Thyroid gland (tissue), 4 donors: ENCODE data around the gene SLC16A4. TPM values are rescaled to one million over a fixed set of nuclear protein-coding genes. Genes with fewer than 3 reads are reported as not detected.

Source experiments
- DNase-seq, 2 donors: peaks; one replicate each; pipeline ENCODE4 v3.0.0-alpha.2; 2019
- H3K27ac ChIP-seq, 3 donors: fragments of 200-600 bp; sonication (generic); 1 replicate in 2 of 3; 2 replicates in 1 of 3; pipeline ENCODE4 v1.5.1; 2016 to 2019; ENCODE audit warnings: mild to moderate bottlenecking in 1 of 3, moderate library complexity in 1 of 3
- H3K27me3 ChIP-seq: fragments of 200-600 bp; sonication (generic); one replicate; pipeline ENCODE4 v1.5.1; 2019
- H3K36me3 ChIP-seq, 2 donors: fragments of 200-600 bp; sonication (generic); one replicate each; pipeline ENCODE4 v1.5.1; 2016 to 2019
- H3K4me1 ChIP-seq, 2 donors: fragments of 200-600 bp; sonication (generic); one replicate each; pipeline ENCODE4 v1.5.1; 2017 to 2019
- H3K4me3 ChIP-seq, 3 donors: fragments of 200-600 bp; sonication (generic); replicated peaks in 1 of 3; 1 replicate in 2 of 3; 2 replicates in 1 of 3; pipeline ENCODE4 v1.5.1; 2016; ENCODE audit warnings: mild to moderate bottlenecking in 1 of 3
- H3K9me3 ChIP-seq: fragments of 200-600 bp; sonication (generic); one replicate; pipeline ENCODE4 v1.5.1; 2017
- POLR2A ChIP-seq, 2 donors: fragments of 450-650 bp; IDR thresholded peaks; one replicate each; pipeline ENCODE4 v1.6.1; 2017; ENCODE audit warnings: antibody characterized with exemption in 2 of 2, mild to moderate bottlenecking in 2 of 2, moderate library complexity in 1 of 2
- WGBS, 2 donors: methylation state at CpG; one replicate each; pipeline ENCODE4 v1.1.5; 2017; 5-methylcytosine and 5-hydroxymethylcytosine counted together
- intact Hi-C: fragments of 100-400 bp; cut with DNase I; formaldehyde crosslinking; loops from one replicate; pipeline ENCODE4 v1.15.1; 2023
- total RNA-seq, 4 donors: library from RNA; depleted of rRNA; stranded (reverse); fragments of >200 nt; gene quantifications; one replicate each; pipeline ENCODE4 v1.2.3, GENCODE V29; 2016
- TF ChIP-seq, protein P1 (sequence below), 6 experiments: fragments of 200-600 bp in 3 of 6; fragments of 450-650 bp in 3 of 6; sonication (generic) in 3 of 6; IDR thresholded peaks; one replicate each; pipeline ENCODE4 v1.5.1; 2016 to 2019; ENCODE audit warnings: antibody characterized with exemption in 6 of 6, mild to moderate bottlenecking in 2 of 6, inconsistent platforms in 1 of 6, moderate library complexity in 1 of 6

The SLC16A4 gene
- total RNA-seq, 4 donors from 2014 or later: 18.6 to 30.5 (median 25.8) TPM

DNA sequence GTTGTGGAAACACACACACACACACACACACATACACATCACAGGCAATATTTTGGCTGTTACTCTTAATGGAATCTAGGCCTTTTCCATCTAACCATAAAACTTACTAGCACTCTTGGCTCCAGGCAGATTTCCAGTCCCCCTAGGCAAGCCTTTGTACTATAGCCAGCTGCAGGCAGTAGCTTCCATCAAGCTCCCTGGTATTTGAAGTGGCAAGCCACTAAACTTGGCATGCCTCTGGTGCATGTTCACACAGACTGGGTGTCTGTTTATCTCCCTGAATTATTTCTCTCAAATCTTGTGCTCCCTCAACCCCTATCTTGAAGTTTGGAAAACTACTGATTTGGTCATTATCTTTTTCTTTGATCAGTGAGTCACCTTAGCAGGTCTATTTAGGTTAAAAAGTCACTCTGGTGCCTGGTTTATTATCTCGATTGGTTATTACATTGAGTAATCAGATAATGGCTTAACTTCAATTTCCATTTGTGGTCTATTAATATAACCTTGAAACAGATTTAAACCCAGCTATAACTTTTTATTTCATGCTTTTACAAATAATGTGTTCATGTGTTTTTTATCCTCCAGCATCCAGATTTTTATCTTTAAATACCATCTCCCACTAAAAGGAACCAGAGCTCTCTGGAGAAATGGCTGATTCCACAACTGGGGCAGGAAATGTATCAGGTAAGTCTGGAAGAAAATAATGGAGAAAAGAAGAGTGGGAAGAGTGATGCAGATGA is 54.4 kb downstream of the SLC16A4 start:
- TF ChIP-seq, protein P1, sequence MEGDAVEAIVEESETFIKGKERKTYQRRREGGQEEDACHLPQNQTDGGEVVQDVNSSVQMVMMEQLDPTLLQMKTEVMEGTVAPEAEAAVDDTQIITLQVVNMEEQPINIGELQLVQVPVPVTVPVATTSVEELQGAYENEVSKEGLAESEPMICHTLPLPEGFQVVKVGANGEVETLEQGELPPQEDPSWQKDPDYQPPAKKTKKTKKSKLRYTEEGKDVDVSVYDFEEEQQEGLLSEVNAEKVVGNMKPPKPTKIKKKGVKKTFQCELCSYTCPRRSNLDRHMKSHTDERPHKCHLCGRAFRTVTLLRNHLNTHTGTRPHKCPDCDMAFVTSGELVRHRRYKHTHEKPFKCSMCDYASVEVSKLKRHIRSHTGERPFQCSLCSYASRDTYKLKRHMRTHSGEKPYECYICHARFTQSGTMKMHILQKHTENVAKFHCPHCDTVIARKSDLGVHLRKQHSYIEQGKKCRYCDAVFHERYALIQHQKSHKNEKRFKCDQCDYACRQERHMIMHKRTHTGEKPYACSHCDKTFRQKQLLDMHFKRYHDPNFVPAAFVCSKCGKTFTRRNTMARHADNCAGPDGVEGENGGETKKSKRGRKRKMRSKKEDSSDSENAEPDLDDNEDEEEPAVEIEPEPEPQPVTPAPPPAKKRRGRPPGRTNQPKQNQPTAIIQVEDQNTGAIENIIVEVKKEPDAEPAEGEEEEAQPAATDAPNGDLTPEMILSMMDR (IDR thresholded peaks at IDR 0.05): no peak
- TF ChIP-seq POLR2A (IDR thresholded peaks at IDR 0.05): no peak

DNA sequence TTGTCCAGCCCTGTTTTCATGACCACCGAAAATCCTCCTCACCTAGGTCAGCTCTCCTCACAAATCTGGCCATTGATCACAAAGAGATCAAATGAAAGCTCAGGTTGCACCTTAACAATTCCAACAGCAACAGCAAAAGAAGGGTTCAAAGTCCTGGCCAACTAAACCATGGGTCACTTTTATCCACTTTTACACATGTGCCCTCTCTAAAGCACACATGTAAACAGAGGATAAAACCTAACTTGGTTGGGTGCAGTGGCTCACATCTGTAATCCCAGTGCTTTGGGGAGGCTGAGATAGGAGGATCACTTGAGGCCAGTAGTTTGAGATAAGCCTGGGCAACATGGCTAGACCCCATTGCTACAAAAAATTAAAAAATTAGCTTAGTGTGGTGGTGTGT is 55.6 kb downstream of the SLC16A4 start:
- intact Hi-C loops: no loop called here
- TF ChIP-seq, protein P1 (IDR thresholded peaks at IDR 0.05): no peak
- TF ChIP-seq POLR2A (IDR thresholded peaks at IDR 0.05): no peak
- Histone ChIP-seq H3K27me3 (no peaks in the 10 kb centered on the region), H3K36me3 (no peaks in the 10 kb centered on the region), H3K4me3 (no peak overlapping the region), H3K4me1 (peaks cover 3 to 16% of the 10 kb centered on the region in 2 donors), H3K27ac (no peak overlapping the region), H3K9me3 (no peaks in the 10 kb centered on the region)
- 100% methylated on average over 1 of the region's 1 CpG for WGBS, 2 donors
- DNase-seq: no peak

More for the DNA sequence above, 54.4 kb downstream of the SLC16A4 start:
- peak; percentile 60 to 66 for DNase-seq
- H3K27ac ChIP-seq: peak overlapping the region in 2 of 3 donors; percentile 24 to 98
- H3K9me3 ChIP-seq: no peaks in the 10 kb centered on the region
- H3K4me3 ChIP-seq: no peak overlapping the region
- peaks cover 1 to 3% of the 10 kb centered on the region in 2 donors for H3K36me3 ChIP-seq
- peaks cover 9 to 27% of the 10 kb centered on the region in 2 donors for H3K4me1 ChIP-seq
- WGBS, 2 donors: 80 to 81% methylated on average over 1 of the region's 1 CpG
- intact Hi-C loops: no loop called here
- no peaks in the 10 kb centered on the region for H3K27me3 ChIP-seq

DNA sequence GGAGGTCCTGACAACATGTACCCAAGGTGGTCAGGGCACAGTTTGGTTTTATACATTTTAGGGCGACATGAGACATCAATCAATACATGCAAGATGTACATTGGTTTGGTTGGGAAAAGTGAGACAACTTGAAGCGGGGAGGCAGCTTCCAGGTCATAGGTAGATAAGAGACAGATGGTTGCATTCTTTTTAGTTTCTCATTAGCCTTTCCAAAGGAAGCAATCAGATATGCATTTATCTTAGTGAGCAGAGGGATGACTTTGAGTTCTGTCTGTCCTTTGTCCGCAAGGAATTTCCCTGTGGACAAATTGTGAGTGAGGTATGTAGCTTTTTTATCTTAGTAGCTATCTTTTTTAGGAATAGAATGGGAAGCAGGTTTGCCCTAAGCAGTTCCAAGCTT is 62.1 kb downstream of the SLC16A4 start:
- DNase-seq: no peak
- H3K4me1 ChIP-seq: no peaks in the 10 kb centered on the region
- no peaks in the 10 kb centered on the region for H3K27me3 ChIP-seq
- TF ChIP-seq POLR2A (IDR thresholded peaks at IDR 0.05): no peak
- TF ChIP-seq, protein P1 (IDR thresholded peaks at IDR 0.05): no peak
- 94% methylated on average over 3 of the region's 3 CpGs for WGBS, 2 donors
- no peak overlapping the region for H3K4me3 ChIP-seq
- H3K9me3 ChIP-seq: no peaks in the 10 kb centered on the region
- no peak overlapping the region for H3K27ac ChIP-seq
- no peaks in the 10 kb centered on the region for H3K36me3 ChIP-seq
- intact Hi-C loops: no loop called here

DNA sequence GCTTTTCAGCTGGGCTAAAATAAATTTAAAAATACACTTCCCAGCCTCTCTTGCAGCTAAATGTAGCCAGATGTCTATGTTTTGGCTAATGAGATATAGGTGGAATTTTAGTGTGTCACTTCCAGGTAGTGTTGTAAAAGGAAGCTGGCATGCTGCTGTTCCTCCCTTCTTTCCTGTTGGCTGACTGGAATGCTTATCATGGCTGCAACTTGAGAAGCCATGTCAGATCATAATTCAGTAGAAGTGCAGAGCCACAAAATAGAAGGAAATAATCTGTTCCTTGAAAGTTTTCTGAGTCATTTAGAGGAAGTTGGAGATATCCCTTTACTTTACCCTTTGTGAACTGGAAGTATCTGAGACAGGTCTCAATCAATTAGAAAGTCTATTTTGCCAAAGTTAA is 62.6 kb downstream of the SLC16A4 start:
- Histone ChIP-seq H3K27me3 (no peaks in the 10 kb centered on the region), H3K9me3 (no peaks in the 10 kb centered on the region), H3K4me3 (no peak overlapping the region), H3K4me1 (no peaks in the 10 kb centered on the region), H3K27ac (no peak overlapping the region), H3K36me3 (no peaks in the 10 kb centered on the region)
- no peak for DNase-seq
- TF ChIP-seq POLR2A (IDR thresholded peaks at IDR 0.05): no peak
- TF ChIP-seq, protein P1 (IDR thresholded peaks at IDR 0.05): no peak
- intact Hi-C loops: no loop called here

DNA sequence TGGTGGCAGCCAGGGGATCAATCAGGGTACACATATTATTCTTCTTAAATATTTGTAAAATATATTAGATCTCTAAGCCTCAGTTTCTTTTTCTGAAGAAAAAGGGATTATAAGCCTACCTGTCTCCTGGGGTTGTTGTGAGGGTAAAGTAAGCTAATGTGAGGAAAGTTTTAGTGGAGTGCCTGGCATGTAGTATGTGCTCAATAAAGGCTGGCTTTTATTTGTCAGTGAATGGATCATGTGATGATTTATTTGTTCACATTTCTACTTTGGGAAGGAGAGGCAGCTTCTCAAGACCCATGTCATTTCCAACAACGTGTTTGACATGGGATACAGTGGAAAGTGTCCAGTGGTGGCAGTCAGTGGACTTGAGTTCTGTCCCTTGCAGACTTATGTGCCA is 64.0 kb downstream of the SLC16A4 start:
- Histone ChIP-seq H3K36me3 (no peaks in the 10 kb centered on the region), H3K4me1 (no peaks in the 10 kb centered on the region), H3K27me3 (no peaks in the 10 kb centered on the region), H3K9me3 (no peaks in the 10 kb centered on the region), H3K4me3 (no peak overlapping the region), H3K27ac (no peak overlapping the region)
- DNase-seq: no peak
- intact Hi-C loops: no loop called here
- TF ChIP-seq, protein P1 (IDR thresholded peaks at IDR 0.05): no peak
- no peak for TF ChIP-seq POLR2A (IDR thresholded peaks at IDR 0.05)
- WGBS, 2 donors: 52 to 83% methylated on average over 1 of the region's 1 CpG
